OCI-LY3 (cell line): Measurements from ENCODE around the gene GLT1D1.

Source experiments
- H2AFZ ChIP-seq: fragments of 200-600, 300-600 bp; shearing (Covaris generic); 2 replicates; pipeline ENCODE4 v1.6.0; 2014; ENCODE audit warnings: antibody characterized with exemption, low read depth, low read length
- H3K27ac ChIP-seq: fragments of 200-600, 300-600 bp; sonication (generic); 2 replicates; pipeline ENCODE4 v1.5.1; 2014; ENCODE audit warnings: mild to moderate bottlenecking, low read length, moderate library complexity, mixed read lengths
- H3K27me3 ChIP-seq: fragments of 200-600, 300-600 bp; sonication (generic); 2 replicates; pipeline ENCODE4 v1.6.1; 2014; ENCODE audit warnings: low read depth, low read length, mixed read lengths
- H3K36me3 ChIP-seq: fragments of 200-600, 300-600 bp; sonication (generic); replicated peaks from 2 replicates; pipeline ENCODE3; 2014; ENCODE audit warnings: low read depth, low read length, mixed read lengths
- H3K4me1 ChIP-seq: fragments of 300-600, 200-600 bp; sonication (generic); 2 replicates; pipeline ENCODE4 v1.6.1; 2014; ENCODE audit warnings: low read length, mixed read lengths
- H3K4me2 ChIP-seq: fragments of 200-600, 300-600 bp; sonication (generic); 2 replicates; pipeline ENCODE4 v1.6.1; 2014; ENCODE audit warnings: low read length, mixed read lengths
- H3K4me3 ChIP-seq: fragments of 300-600, 200-600 bp; sonication (generic); 2 replicates; pipeline ENCODE4 v1.5.1; 2014; ENCODE audit warnings: antibody characterized with exemption, mild to moderate bottlenecking, low read length, moderate library complexity
- H3K79me2 ChIP-seq: fragments of 300-600, 200-600 bp; shearing (Covaris generic); 2 replicates; pipeline ENCODE4 v1.6.1; 2014; ENCODE audit warnings: mild to moderate bottlenecking, low read length, mixed read lengths
- H3K9ac ChIP-seq: fragments of 300-600, 200-600 bp; shearing (Covaris generic); 2 replicates; pipeline ENCODE4 v1.6.0; 2014; ENCODE audit warnings: mild to moderate bottlenecking, low read length, moderate library complexity
- H3K9me3 ChIP-seq: fragments of 200-600, 300-600 bp; shearing (Covaris generic); 2 replicates; pipeline ENCODE4 v1.6.1; 2014; ENCODE audit warnings: low read length, mixed read lengths; ENCODE audit not compliant: insufficient read depth
- H4K20me1 ChIP-seq: fragments of 200-600, 300-600 bp; sonication (generic); 2 replicates; pipeline ENCODE4 v1.6.1; 2016; ENCODE audit warnings: low read length, mixed read lengths; ENCODE audit not compliant: insufficient read depth
- CTCF ChIP-seq: fragments of 200-600, 300-600 bp; sonication (generic); IDR thresholded peaks from 2 replicates; pipeline ENCODE4 v1.5.1; 2014; ENCODE audit warnings: antibody characterized with exemption, low read length, low read depth
- EZH2phosphoT487 ChIP-seq: fragments of 200-600 bp; shearing (Covaris generic); IDR thresholded peaks from 2 replicates; pipeline ENCODE4 v1.6.1; 2018; ENCODE audit warnings: antibody characterized with exemption, mixed run types, low read depth

Gene GLT1D1

GRCh38 chr12:128820723-128821432 is 32.4 kb upstream of the GLT1D1 start:
- TF ChIP-seq EZH2phosphoT487 (no peak), CTCF (no peak)
- Histone ChIP-seq H3K9ac (peak overlapping the region; percentile 95), H3K4me3 (peak overlapping the region; percentile 97), H3K27me3 (no peaks in the 10 kb centered on the region), H3K4me2 (peak overlapping the region; percentile 85), H3K27ac (peak overlapping the region; percentile 96), H4K20me1 (peaks cover 46% of the 10 kb centered on the region), H2AFZ (no peak overlapping the region), H3K9me3 (no peaks in the 10 kb centered on the region), H3K36me3 (peaks cover 18% of the 10 kb centered on the region), H3K79me2 (peaks cover 88% of the 10 kb centered on the region), H3K4me1 (peaks cover 66% of the 10 kb centered on the region)

- H3K9ac ChIP-seq, result peak overlapping the region; percentile 95
- H3K79me2 ChIP-seq, result peaks cover 63% of the 10 kb centered on the region
- TF ChIP-seq CTCF, result no peak
- TF ChIP-seq EZH2phosphoT487, result no peak
- H4K20me1 ChIP-seq, result peaks cover 23% of the 10 kb centered on the region
- peak overlapping the region; percentile 96 for H3K27ac ChIP-seq
- peaks cover 31% of the 10 kb centered on the region for H3K36me3 ChIP-seq
- H2AFZ ChIP-seq, result no peak overlapping the region
- peaks cover 41% of the 10 kb centered on the region for H3K4me1 ChIP-seq
- H3K27me3 ChIP-seq, result no peaks in the 10 kb centered on the region
- peaks cover 6% of the 10 kb centered on the region for H3K9me3 ChIP-seq
- peak overlapping the region; percentile 85 for H3K4me2 ChIP-seq
- H3K4me3 ChIP-seq, result peak overlapping the region; percentile 97
These were observed 29.9 kb upstream of the GLT1D1 start for GRCh38 chr12:128823216-128823915.

DNA sequence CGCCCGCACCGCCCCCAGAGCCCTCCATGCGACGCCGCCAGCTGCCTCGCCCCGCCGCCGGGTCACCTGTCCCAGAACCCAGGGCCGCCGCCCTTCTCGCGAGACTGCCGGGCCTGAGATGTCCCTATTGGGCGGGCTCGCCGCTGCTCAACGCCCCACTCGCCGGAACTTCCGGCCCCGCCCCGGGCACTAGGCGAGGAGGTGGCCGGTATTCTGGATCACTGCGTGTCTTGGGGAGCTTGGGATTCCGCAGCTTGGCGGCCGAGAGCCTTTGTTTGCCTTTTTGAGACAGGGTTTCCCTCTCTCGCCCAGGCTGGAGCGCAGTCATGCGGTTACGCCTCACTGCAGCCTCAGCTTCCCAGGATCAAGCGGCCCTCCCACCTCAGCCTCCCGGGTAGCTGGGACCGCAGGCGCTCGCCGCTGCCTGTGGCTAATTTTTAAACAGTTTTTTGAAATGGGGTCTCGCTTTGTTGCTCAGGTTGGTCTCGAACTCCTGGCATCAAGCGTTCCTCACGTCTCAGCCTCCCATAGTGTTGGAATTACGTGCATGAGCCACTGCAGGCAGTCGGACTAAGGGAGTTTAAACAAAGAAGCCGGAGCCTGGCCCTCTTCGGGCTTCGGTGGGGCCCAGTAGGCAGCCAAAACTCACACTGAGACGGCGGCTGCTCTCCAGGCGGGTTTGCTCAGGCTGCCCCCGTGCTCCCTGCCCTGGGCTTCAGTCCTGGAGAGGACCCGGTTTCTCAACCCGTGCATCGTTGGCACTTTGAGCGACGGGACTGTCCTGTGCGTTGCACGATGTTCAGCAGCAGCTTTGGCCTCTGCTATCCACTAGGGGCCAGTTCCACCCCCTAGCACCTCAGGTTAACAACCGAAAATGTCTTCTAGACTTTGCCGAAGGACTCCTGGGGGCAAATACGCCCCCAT is 29.1 kb upstream of the GLT1D1 start, which contains the start of gene SLC15A4:
Gene SLC15A4, minus strand, starts transcription at position 43 of the 924 bp plus-strand sequence. Its CDS starts 15 bp downstream, at position 28.
- H3K27ac ChIP-seq, result peak within 1 kb of the TSS; percentile 96
- peak within 1 kb of the TSS; percentile 95 for H3K9ac ChIP-seq
- H4K20me1 ChIP-seq, result peaks cover 15% of the 10 kb centered on the region
- H3K36me3 ChIP-seq, result peaks cover 31% of the 10 kb centered on the region
- TF ChIP-seq EZH2phosphoT487 (no peak), CTCF (peak; percentile 27; the same call in 1 of the 2 replicates)
- H3K9me3 ChIP-seq, result peaks cover 6% of the 10 kb centered on the region
- no peak within 1 kb of the TSS; the same call in 1 of the 2 replicates for H2AFZ ChIP-seq
- no peaks in the 10 kb centered on the region for H3K27me3 ChIP-seq
- peak within 1 kb of the TSS; percentile 85 for H3K4me2 ChIP-seq
- peaks cover 41% of the 10 kb centered on the region for H3K4me1 ChIP-seq
- H3K4me3 ChIP-seq, result peak within 1 kb of the TSS; percentile 98
- peaks cover 55% of the 10 kb centered on the region for H3K79me2 ChIP-seq
